ENCODE data around the gene MED15.

DNA sequence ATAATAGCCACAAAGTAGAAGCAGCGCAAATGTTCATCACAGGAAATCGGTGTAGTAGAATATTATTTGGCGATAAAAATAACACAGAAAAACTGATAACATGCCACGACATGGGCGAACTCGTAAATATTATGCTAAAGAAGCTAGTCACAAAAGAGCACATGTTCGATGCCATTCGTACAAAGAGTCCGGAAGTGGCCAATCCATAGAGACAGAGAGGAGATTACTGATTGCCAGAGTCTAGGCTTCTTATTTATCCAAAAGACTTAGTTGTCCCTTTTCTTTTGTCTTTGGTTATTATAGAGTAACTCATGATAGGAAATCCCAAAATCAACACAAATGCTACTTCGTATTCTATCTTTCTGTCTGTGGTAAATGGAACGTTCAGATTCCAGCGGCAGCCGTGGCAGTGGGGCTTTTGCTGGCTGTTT is 56.5 kb downstream of the MED15 start:
- TF ChIP-seq, protein P1, sequence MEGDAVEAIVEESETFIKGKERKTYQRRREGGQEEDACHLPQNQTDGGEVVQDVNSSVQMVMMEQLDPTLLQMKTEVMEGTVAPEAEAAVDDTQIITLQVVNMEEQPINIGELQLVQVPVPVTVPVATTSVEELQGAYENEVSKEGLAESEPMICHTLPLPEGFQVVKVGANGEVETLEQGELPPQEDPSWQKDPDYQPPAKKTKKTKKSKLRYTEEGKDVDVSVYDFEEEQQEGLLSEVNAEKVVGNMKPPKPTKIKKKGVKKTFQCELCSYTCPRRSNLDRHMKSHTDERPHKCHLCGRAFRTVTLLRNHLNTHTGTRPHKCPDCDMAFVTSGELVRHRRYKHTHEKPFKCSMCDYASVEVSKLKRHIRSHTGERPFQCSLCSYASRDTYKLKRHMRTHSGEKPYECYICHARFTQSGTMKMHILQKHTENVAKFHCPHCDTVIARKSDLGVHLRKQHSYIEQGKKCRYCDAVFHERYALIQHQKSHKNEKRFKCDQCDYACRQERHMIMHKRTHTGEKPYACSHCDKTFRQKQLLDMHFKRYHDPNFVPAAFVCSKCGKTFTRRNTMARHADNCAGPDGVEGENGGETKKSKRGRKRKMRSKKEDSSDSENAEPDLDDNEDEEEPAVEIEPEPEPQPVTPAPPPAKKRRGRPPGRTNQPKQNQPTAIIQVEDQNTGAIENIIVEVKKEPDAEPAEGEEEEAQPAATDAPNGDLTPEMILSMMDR (IDR thresholded peaks at IDR 0.05): no peak
- TF ChIP-seq POLR2A (IDR thresholded peaks at IDR 0.05): no peak

Measured in uterus (tissue), 2 donors.